Transverse colon (tissue), 4 donors: ENCODE results near the gene LYZL4. TPM values are rescaled to one million over a fixed set of nuclear protein-coding genes. Genes with fewer than 3 reads are reported as not detected.

Experiments used
- DNase-seq: peaks from one replicate; pipeline ENCODE4 v3.0.0-alpha.2; 2019
- H3K27ac ChIP-seq, 4 donors: fragments of 200-600 bp; sonication (generic); 2 replicates each; pipeline ENCODE4 v1.5.1; 2016 to 2018; ENCODE audit warnings: inconsistent platforms in 4 of 4
- H3K27me3 ChIP-seq: fragments of 200-600 bp; sonication (generic); 2 replicates; pipeline ENCODE4 v1.5.1; 2017; ENCODE audit warnings: inconsistent platforms
- H3K36me3 ChIP-seq, 4 donors: fragments of 200-600 bp; sonication (generic); 2 replicates each; pipeline ENCODE4 v1.5.1; 2017 to 2019; ENCODE audit warnings: inconsistent platforms in 4 of 4
- H3K4me1 ChIP-seq, 4 donors: fragments of 200-600 bp; sonication (generic); 2 replicates each; pipeline ENCODE4 v1.5.1; 2017 to 2020; ENCODE audit warnings: inconsistent platforms in 4 of 4
- H3K4me3 ChIP-seq, 4 donors: fragments of 200-600 bp; sonication (generic); 1 replicate in 1 of 4; 2 replicates in 3 of 4; pipeline versions ENCODE4 v1.5.1 to v1.6.1; 2017 to 2019; ENCODE audit warnings: inconsistent platforms in 4 of 4
- H3K9me3 ChIP-seq, 2 donors: fragments of 200-600 bp; sonication (generic); 2 replicates each; pipeline ENCODE4 v1.5.1; 2017 to 2019; ENCODE audit warnings: inconsistent platforms in 2 of 2
- EP300 ChIP-seq: sonication (generic); formaldehyde crosslinking; IDR thresholded peaks from one replicate; pipeline ENCODE4 v1.6.1; 2017; ENCODE audit warnings: antibody characterized with exemption, low read depth
- POLR2A ChIP-seq: fragments of 450-650 bp; IDR thresholded peaks from one replicate; pipeline ENCODE4 v1.6.1; 2016; ENCODE audit warnings: antibody characterized with exemption, mild to moderate bottlenecking, moderate library complexity
- POLR2AphosphoS5 ChIP-seq, 3 donors: sonication (generic); formaldehyde crosslinking; IDR thresholded peaks; one replicate each; pipeline ENCODE4 v1.6.1; 2016; ENCODE audit warnings: antibody characterized with exemption in 3 of 3
- WGBS, 2 donors: methylation state at CpG; one replicate each; pipeline ENCODE4 v1.1.5; 2018; ENCODE audit warnings: low coverage in 1 of 2; 5-methylcytosine and 5-hydroxymethylcytosine counted together
- in situ Hi-C, 4 donors: fragments of 200-750 bp; cut with MboI; loops; one replicate each; pipeline versions ENCODE4 v1.15.0 to v1.15.1; 2017; ENCODE audit warnings: low sequenced_read_pairs in 3 of 4, low pct_ligation_motif_present in 1 of 4, low pct_unique_long_range_greater_than_20kb in 1 of 4
- intact Hi-C: fragments of 100-400 bp; cut with DNase I; formaldehyde crosslinking; loops from one replicate; pipeline ENCODE4 v1.15.1; 2023; ENCODE audit warnings: low total_unique reads
- total RNA-seq, 4 donors: library from RNA; depleted of rRNA; stranded (reverse); fragments of >200 nt; gene quantifications; one replicate each; pipeline ENCODE4 v1.1.0, GENCODE V29; 2016
- TF ChIP-seq, protein P1 (sequence below), 5 experiments: fragments of 200-600 bp in 3 of 5; fragments of 450-650 bp in 2 of 5; sonication (generic) in 3 of 5; IDR thresholded peaks; 1 replicate in 2 of 5; 2 replicates in 3 of 5; pipeline ENCODE4 v1.5.1; 2016 to 2017; ENCODE audit warnings: antibody characterized with exemption in 5 of 5, inconsistent platforms in 3 of 5, mild to moderate bottlenecking in 2 of 5, moderate library complexity in 1 of 5

Gene LYZL4
- total RNA-seq, 4 donors from 2014 or later = not detected

DNA sequence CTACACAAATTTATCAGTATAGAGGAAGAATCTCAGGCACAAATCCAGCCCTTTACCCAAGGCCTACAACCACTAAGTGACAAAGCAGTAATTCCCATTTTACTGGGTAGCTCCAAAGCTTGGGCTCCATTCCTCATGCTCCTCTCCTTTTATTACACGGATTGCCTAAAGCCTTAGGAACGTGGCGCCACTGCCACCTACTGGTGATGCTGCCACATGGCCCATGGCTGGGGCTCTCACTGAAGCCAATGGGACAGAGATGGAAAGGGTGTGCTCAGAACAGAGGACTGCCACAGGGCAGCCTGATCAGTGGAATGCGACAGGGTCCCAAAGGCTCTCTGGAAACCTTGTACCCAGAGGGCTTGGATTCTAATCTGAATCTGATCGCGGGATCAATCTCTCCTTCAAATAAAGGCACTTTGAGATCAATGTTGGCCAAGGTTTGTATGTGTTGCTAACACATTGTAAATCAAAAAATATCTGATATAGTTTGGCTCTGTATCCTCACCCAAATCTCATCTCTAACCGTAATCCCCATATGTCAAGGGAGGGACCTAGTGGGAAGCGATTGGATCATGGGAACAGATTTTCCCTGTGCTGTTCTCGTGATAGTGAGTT is 33.5 kb upstream of the LYZL4 start:
- intact Hi-C loops = loop anchor here (2.0 to 5.0 kb wide), 2 partner anchors 197 to 215 kb away; no protein-coding TSS in a partner anchor
- DNase-seq = peak; percentile 85
- no peaks in the 10 kb centered on the region for H3K27me3 ChIP-seq
- H3K4me3 ChIP-seq = no peak overlapping the region
- no peaks in the 10 kb centered on the region for H3K4me1 ChIP-seq
- H3K36me3 ChIP-seq = no peaks in the 10 kb centered on the region
- TF ChIP-seq POLR2AphosphoS5 (IDR thresholded peaks at IDR 0.05) = no peak
- TF ChIP-seq, protein P1, sequence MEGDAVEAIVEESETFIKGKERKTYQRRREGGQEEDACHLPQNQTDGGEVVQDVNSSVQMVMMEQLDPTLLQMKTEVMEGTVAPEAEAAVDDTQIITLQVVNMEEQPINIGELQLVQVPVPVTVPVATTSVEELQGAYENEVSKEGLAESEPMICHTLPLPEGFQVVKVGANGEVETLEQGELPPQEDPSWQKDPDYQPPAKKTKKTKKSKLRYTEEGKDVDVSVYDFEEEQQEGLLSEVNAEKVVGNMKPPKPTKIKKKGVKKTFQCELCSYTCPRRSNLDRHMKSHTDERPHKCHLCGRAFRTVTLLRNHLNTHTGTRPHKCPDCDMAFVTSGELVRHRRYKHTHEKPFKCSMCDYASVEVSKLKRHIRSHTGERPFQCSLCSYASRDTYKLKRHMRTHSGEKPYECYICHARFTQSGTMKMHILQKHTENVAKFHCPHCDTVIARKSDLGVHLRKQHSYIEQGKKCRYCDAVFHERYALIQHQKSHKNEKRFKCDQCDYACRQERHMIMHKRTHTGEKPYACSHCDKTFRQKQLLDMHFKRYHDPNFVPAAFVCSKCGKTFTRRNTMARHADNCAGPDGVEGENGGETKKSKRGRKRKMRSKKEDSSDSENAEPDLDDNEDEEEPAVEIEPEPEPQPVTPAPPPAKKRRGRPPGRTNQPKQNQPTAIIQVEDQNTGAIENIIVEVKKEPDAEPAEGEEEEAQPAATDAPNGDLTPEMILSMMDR (IDR thresholded peaks at IDR 0.05) = peak; percentile 90 to 97 (median 96)
- H3K27ac ChIP-seq = no peak overlapping the region
- H3K9me3 ChIP-seq = no peaks in the 10 kb centered on the region
- in situ Hi-C loops = loop anchor here (5.0 to 25.0 kb wide), 5 partner anchors 189 to 557 kb away; no protein-coding TSS in a partner anchor
- WGBS, 2 donors = 34 to 73% methylated on average over 2 to 9 of the region's 9 CpGs

DNA sequence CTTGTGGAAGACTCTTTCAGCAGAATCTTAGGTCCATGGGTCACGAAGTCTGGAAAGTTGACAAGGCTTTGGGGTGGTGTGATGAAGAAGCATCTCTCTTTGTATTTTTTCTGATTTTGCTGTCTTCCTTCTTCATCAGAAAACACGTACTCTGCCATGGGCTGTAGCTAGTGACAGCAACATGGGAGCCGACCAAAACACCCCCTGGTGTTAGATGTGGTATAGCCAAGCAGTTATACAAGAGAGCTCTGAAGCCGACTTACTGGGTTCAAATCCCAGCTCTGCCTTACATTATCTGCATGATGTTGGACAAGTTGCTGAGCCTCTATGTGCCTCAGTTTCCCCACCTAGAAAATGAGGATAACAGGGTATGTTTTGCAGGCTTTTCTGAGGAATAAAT is 32.9 kb upstream of the LYZL4 start:
- in situ Hi-C loops = loop anchor here (5.0 to 25.0 kb wide), 5 partner anchors 188 to 556 kb away; no protein-coding TSS in a partner anchor

DNA sequence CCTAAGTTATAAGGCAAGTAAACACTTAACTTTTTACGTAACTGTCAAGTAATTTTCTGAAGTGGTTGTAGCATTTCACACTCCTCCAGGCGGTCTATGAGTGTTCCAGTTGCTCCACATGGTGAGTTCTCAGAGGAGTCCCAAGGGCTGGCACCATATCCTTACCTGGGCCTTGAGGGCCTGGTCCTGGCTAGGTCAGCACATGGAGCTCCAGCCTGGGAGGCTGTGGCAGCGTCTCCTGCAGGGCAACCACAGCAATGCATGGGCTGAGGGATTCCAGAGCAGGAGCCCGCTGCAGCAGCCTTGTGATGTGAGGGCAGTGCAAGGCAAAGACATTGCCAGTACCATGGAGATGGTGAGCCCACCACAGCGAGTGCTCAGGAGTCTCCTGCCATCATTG is 32.2 kb upstream of the LYZL4 start:
- H3K27me3 ChIP-seq = no peaks in the 10 kb centered on the region
- H3K4me3 ChIP-seq = no peak overlapping the region
- H3K4me1 ChIP-seq = no peaks in the 10 kb centered on the region
- in situ Hi-C loops (loop anchor here (5.0 to 25.0 kb wide), 5 partner anchors 188 to 555 kb away; no protein-coding TSS in a partner anchor), intact Hi-C loops (loop anchor here (5.0 kb wide), 1 partner anchor 195 kb away; no protein-coding TSS in a partner anchor)
- H3K27ac ChIP-seq = no peak overlapping the region
- WGBS, 2 donors = 87 to 89% methylated on average over 2 to 5 of the region's 5 CpGs
- TF ChIP-seq POLR2A (no peak), POLR2AphosphoS5 (IDR thresholded peaks at IDR 0.05) (no peak), EP300 (no peak)
- TF ChIP-seq, protein P1 (IDR thresholded peaks at IDR 0.05) = no peak
- H3K36me3 ChIP-seq = no peaks in the 10 kb centered on the region
- H3K9me3 ChIP-seq = no peaks in the 10 kb centered on the region
- no peak for DNase-seq

More for the DNA sequence above, 32.9 kb upstream of the LYZL4 start:
- Histone ChIP-seq H3K36me3 (no peaks in the 10 kb centered on the region), H3K9me3 (no peaks in the 10 kb centered on the region), H3K27ac (no peak overlapping the region), H3K27me3 (no peaks in the 10 kb centered on the region), H3K4me3 (no peak overlapping the region), H3K4me1 (no peaks in the 10 kb centered on the region)
- DNase-seq = no peak
- TF ChIP-seq POLR2AphosphoS5 (IDR thresholded peaks at IDR 0.05) = no peak
- TF ChIP-seq EP300 = no peak
- TF ChIP-seq, protein P1 (IDR thresholded peaks at IDR 0.05) = no peak
- TF ChIP-seq POLR2A = no peak
- whole genome bisulfite sequencing, 2 donors = 67 to 78% methylated on average over 4 of the region's 4 CpGs
- intact Hi-C loops = loop anchor here (5.0 kb wide), 1 partner anchor 196 kb away; no protein-coding TSS in a partner anchor

DNA sequence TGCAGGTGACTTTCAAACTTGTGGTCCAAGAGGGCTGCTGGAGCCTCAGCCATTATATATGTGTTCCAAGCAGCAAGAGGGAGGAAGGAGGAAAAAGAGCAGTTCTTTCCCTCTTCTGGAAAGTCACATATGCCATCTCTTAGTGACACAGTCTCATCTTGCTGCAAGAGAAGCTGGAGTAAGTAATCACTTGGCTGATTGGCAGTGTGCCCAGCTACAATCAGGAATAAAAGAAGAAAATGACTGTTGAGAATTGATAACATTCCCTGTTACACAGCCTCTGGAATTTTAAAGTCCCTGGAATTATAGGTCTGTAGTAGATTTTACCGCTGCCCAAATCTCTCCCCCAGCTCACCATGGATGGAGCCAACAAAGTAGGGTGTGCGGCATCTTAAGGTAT is 31.4 kb upstream of the LYZL4 start:
- Histone ChIP-seq H3K36me3 (no peaks in the 10 kb centered on the region), H3K9me3 (no peaks in the 10 kb centered on the region), H3K27me3 (no peaks in the 10 kb centered on the region), H3K4me3 (no peak overlapping the region), H3K27ac (no peak overlapping the region), H3K4me1 (no peaks in the 10 kb centered on the region)
- DNase-seq = no peak
- intact Hi-C loops = loop anchor here (5.0 kb wide), 1 partner anchor 194 kb away; no protein-coding TSS in a partner anchor
- WGBS, 2 donors = 70 to 80% methylated on average over 2 of the region's 2 CpGs
- TF ChIP-seq POLR2A (no peak), POLR2AphosphoS5 (IDR thresholded peaks at IDR 0.05) (no peak), EP300 (no peak)
- TF ChIP-seq, protein P1 (IDR thresholded peaks at IDR 0.05) = no peak
- in situ Hi-C loops = loop anchor here (5.0 to 25.0 kb wide), 5 partner anchors 187 to 554 kb away; no protein-coding TSS in a partner anchor
